ENCODE results near the gene CYB561D1. TPM values are rescaled to one million over a fixed set of nuclear protein-coding genes. Genes with fewer than 3 reads are reported as not detected.

CYB561D1 gene
- total and polyA plus RNA-seq, 9 of the 15 experiments (the other 6 are each of a cell fraction or from before 2014, with no cell fraction given), result 0.71 to 7.2 (median 3.5) TPM

DNA sequence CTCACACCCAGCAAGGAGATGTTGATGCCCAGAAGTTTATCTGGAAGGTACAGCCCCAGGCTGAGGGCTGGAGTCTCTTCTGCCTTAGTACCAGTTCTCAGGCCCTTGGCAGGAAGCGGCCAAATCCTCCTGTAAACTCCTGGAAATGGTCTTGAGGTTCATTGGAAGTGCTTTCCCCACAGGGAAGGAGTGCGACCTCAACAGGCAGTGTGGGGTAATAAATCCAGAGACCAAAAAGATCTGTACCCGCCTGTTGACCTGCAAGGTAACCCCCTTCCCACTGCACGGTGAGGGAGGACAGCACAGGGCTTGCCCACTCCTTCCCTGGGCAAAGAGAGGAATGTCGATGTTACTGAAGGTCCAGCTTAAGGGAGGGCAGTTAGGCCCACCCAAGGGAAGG is 5.7 kb upstream of the CYB561D1 start:
- Histone ChIP-seq H3K9me1 (ENCODE audit: control insufficient read depth, insufficient read depth, low read length) (no peaks in the 10 kb centered on the region), H3K79me2 (ENCODE audit: control insufficient read depth, insufficient read depth, low read length) (peaks cover 9% of the 10 kb centered on the region; the same call in 2 of the 3 replicates), H3K4me2 (ENCODE audit: insufficient read depth, low read length) (no peak overlapping the region), H2AFZ (ENCODE audit: low read depth, low read length) (no peak overlapping the region), H3K4me3 (no peak overlapping the region), H3K4me1 (replicated peaks in 1 of 2; ENCODE audit: control insufficient read depth in 2 of 2, insufficient read depth in 2 of 2, low read length in 2 of 2) (peaks cover 11 to 27% of the 10 kb centered on the region in 2 experiments; a peak in 4 of 5 replicates), H3K9me3 (replicated peaks; ENCODE audit: control insufficient read depth, insufficient read depth, low read depth, low read length) (no peaks in the 10 kb centered on the region), H3K27ac (ENCODE audit: extremely low read depth, low read depth, low read length) (no peak overlapping the region), H3K27me3 (ENCODE audit: control insufficient read depth in 2 of 2, insufficient read depth in 2 of 2, low read length in 2 of 2) (no peaks in the 10 kb centered on the region), H3K9ac (ENCODE audit: insufficient read depth in 1 of 2, low read depth in 2 of 2, low read length in 2 of 2) (no peak overlapping the region; a peak in 1 of 4 replicates), H3K36me3 (ENCODE audit: control insufficient read depth, insufficient read depth, low read length) (peaks cover 56% of the 10 kb centered on the region; the same call in 2 of the 3 replicates), H4K20me1 (replicated peaks; ENCODE audit: control insufficient read depth, insufficient read depth, low read length) (no peaks in the 10 kb centered on the region)
- FAIRE-seq (no peak), ATAC-seq (0 out of 3 replicates have a peak, but pooled peaks have one; percentile 5), DNase-seq (ENCODE audit: extremely low read depth in 1 of 4, low spot score in 3 of 4) (peak; percentile 46 to 67 (median 56))
- intact Hi-C loops (cut with micrococcal nuclease) (no loop called here), in situ Hi-C loops (cut with MboI) (no loop called here)
- ChIA-PET POLR2A (interaction anchor here (0.8 to 1.5 kb wide), 3 partner anchors 20 to 275 kb away, joined by 3 to 4 read pairs (median 3); partner anchors contain the start of gene SARS1), CTCF (ENCODE audit: low intra/inter-chr PET ratio) (no interaction called here)
- 44% methylated on average over 5 of the region's 5 CpGs for WGBS (ENCODE audit: insufficient coverage, low coverage, missing lambda C conversion rate)
- BruUV-seq (replicated peaks), result no TSS peak
- TF ChIP-seq BACH1 (tag; IDR thresholded peaks at IDR 0.05), result no peak
- no peak for TF ChIP-seq PHF20 (IDR thresholded peaks at IDR 0.05; ENCODE audit: partially characterized antibody)
- no peak for TF ChIP-seq KHSRP (IDR thresholded peaks at IDR 0.05)
- no peak for TF ChIP-seq ZNF75A (CRISPR knock-in tag; IDR thresholded peaks at IDR 0.05)
- TF ChIP-seq, protein P1, sequence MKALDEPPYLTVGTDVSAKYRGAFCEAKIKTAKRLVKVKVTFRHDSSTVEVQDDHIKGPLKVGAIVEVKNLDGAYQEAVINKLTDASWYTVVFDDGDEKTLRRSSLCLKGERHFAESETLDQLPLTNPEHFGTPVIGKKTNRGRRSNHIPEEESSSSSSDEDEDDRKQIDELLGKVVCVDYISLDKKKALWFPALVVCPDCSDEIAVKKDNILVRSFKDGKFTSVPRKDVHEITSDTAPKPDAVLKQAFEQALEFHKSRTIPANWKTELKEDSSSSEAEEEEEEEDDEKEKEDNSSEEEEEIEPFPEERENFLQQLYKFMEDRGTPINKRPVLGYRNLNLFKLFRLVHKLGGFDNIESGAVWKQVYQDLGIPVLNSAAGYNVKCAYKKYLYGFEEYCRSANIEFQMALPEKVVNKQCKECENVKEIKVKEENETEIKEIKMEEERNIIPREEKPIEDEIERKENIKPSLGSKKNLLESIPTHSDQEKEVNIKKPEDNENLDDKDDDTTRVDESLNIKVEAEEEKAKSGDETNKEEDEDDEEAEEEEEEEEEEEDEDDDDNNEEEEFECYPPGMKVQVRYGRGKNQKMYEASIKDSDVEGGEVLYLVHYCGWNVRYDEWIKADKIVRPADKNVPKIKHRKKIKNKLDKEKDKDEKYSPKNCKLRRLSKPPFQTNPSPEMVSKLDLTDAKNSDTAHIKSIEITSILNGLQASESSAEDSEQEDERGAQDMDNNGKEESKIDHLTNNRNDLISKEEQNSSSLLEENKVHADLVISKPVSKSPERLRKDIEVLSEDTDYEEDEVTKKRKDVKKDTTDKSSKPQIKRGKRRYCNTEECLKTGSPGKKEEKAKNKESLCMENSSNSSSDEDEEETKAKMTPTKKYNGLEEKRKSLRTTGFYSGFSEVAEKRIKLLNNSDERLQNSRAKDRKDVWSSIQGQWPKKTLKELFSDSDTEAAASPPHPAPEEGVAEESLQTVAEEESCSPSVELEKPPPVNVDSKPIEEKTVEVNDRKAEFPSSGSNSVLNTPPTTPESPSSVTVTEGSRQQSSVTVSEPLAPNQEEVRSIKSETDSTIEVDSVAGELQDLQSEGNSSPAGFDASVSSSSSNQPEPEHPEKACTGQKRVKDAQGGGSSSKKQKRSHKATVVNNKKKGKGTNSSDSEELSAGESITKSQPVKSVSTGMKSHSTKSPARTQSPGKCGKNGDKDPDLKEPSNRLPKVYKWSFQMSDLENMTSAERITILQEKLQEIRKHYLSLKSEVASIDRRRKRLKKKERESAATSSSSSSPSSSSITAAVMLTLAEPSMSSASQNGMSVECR (CRISPR knock-in tag; IDR thresholded peaks at IDR 0.05), result 0 out of 2 replicates have a peak, but pooled peaks have one; percentile 0
- TF ChIP-seq, protein P2, sequence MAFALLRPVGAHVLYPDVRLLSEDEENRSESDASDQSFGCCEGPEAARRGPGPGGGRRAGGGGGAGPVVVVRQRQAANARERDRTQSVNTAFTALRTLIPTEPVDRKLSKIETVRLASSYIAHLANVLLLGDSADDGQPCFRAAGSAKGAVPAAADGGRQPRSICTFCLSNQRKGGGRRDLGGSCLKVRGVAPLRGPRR (CRISPR knock-in tag; IDR thresholded peaks at IDR 0.05), result no peak
- TF ChIP-seq BRD4 (IDR thresholded peaks at IDR 0.05), result no peak
- TF ChIP-seq RB1 (IDR thresholded peaks at IDR 0.05; ENCODE audit: low read depth), result no peak
- TF ChIP-seq SMAD3 (CRISPR knock-in tag; conservative IDR thresholded peaks at IDR 0.05), result no peak
- no peak for TF ChIP-seq SMC3 (conservative IDR thresholded peaks at IDR 0.05; ENCODE audit: insufficient read depth, low read depth, low read length)
- no peak for TF ChIP-seq ZEB2 (IDR thresholded peaks at IDR 0.05)
- TF ChIP-seq RAD21 (CRISPR knock-in tag; conservative IDR thresholded peaks at IDR 0.05 in 1 of 2, IDR thresholded peaks at IDR 0.05 in 1 of 2), result peak in 1 of 2 experiments; percentile 28; a peak in 1 of 4 replicates
- no peak for TF ChIP-seq ELF1 (tag; IDR thresholded peaks at IDR 0.05)
- TF ChIP-seq, protein P3, sequence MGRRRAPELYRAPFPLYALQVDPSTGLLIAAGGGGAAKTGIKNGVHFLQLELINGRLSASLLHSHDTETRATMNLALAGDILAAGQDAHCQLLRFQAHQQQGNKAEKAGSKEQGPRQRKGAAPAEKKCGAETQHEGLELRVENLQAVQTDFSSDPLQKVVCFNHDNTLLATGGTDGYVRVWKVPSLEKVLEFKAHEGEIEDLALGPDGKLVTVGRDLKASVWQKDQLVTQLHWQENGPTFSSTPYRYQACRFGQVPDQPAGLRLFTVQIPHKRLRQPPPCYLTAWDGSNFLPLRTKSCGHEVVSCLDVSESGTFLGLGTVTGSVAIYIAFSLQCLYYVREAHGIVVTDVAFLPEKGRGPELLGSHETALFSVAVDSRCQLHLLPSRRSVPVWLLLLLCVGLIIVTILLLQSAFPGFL (CRISPR knock-in tag; IDR thresholded peaks at IDR 0.05), result no peak
- no peak for TF ChIP-seq ZNF12 (CRISPR knock-in tag; IDR thresholded peaks at IDR 0.05)
- TF ChIP-seq XRCC4 (IDR thresholded peaks at IDR 0.05; ENCODE audit: extremely low read depth, insufficient read depth, insufficient read length), result no peak
- TF ChIP-seq MED1 (CRISPR knock-in tag; IDR thresholded peaks at IDR 0.05; ENCODE audit: borderline replicate concordance), result no peak
- no peak for TF ChIP-seq FOXM1 (IDR thresholded peaks at IDR 0.05; ENCODE audit: low read depth)
- TF ChIP-seq FOXM1 (CRISPR knock-in tag; IDR thresholded peaks at IDR 0.05; ENCODE audit: low read depth), result no peak

Data from K562 (cell line).